GM18499 (cell line): ENCODE measurements around the gene TECTA.

Source experiments
- ATAC-seq: cut with Tn5 transposase; IDR thresholded peaks from one replicate; pipeline ENCODE4 v1.9.1; 2021; ENCODE audit warnings: moderate number of reproducible peaks; ENCODE audit not compliant: insufficient read depth, unreplicated experiment

Gene TECTA

DNA sequence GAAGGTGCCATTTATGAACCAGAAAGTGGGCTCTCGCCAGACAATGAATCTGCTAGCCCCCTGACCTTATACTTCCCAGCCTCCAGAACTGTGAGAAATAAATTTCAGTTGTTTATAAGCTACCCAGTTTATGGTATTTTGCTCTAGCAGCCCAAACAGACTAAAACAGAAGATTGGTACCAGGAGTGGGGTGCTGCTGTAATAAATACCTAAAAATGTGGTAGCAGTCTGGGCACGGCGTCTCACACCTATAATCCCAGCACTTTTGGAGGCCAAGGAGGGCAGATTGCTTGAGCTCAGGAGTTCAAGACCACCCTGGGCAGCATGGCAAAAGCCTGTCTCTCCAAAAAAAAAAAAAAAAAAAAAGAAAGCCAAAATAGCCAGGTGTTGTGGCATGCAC is 21.3 kb downstream of the TECTA start:
- no peak for ATAC-seq

GRCh38 chr11:121123496-121124069 is 22.5 kb downstream of the TECTA start:
- no peak for ATAC-seq

- ATAC-seq = no peak
Measured at GRCh38 chr11:121127809-121128208, 26.8 kb downstream of the TECTA start.

GRCh38 chr11:121129362-121130340 is 28.6 kb downstream of the TECTA start:
- no peak for ATAC-seq

DNA sequence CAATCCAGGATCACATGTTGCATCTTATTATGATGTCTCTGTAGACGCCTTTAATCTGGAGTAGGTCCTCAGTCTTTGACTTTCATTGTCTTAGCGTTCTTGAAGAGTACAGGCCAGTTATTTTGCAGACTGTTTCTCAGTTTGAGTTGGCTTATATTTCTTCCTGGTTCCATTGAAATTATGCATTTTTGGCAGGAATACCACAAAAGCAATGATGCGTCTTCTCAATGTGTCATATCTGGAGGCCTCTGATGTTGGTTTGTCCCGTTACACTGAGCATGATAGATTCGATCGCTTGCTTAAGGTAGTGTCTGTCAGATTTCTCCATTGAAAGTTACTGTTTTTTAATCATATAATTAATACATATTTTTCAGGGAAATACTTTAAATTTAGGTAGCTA is 30.6 kb downstream of the TECTA start:
- ATAC-seq = no peak

GRCh38 chr11:121132211-121132976 is 31.4 kb downstream of the TECTA start:
- no peak for ATAC-seq

GRCh38 chr11:121134741-121135312 is 33.8 kb downstream of the TECTA start:
- no peak for ATAC-seq

DNA sequence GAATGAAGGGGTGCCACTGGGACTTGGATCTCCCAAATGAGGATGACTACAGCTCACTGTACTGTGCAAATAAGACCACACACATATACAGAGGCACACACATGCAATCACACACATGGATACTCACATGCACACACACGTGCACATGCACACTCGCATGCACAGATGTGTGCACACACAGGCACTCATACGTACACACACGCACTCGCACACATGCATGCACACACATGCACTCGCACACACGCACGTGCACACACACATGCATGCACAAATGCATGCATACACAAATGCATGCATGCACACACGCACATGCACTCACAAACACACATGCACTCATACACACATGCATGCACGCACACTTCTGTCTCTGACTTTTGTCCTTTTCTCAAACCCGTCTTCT is 36.0 kb downstream of the TECTA start:
- ATAC-seq = no peak

- no peak for ATAC-seq
Measured at GRCh38 chr11:121138259-121138658, 37.2 kb downstream of the TECTA start.

DNA sequence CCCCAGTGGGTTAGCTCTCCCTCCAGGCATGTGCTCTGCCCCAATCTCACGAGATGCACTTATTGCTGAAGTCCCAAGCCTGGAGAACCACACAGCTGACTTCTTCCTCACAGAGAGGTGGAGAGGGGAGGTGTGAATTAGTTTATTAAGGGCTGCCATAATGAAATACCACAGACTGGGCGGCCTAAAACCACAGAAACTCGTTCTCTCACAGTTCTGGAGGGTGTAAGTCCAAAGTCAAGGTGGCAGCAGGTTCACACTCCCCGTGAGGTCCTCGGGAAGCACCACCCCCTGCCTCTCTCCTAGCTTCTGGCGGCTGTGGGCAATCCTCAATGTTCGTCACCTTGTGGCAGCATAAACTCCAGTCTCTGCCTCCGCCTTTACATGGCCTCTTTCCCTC is 39.3 kb downstream of the TECTA start:
- no peak for ATAC-seq

DNA sequence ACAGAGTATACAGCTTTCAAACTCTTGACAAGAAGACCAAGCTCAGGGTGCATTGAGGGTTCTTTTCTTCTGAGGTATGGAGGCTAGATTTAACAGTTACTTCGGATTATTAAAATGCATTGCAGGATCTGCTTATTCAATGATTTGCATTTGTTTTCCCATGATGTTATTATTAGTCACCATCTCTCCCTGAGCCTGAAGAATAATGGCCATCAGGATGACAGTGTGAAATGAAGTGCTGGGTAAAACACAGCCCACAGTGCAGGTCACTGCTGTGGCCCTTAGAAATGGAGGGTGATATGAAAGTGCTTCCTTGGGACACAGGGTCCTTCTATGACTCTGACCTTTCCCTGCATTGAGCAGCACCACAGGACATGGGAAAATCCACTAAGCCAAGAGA is 40.0 kb downstream of the TECTA start:
- no peak for ATAC-seq

DNA sequence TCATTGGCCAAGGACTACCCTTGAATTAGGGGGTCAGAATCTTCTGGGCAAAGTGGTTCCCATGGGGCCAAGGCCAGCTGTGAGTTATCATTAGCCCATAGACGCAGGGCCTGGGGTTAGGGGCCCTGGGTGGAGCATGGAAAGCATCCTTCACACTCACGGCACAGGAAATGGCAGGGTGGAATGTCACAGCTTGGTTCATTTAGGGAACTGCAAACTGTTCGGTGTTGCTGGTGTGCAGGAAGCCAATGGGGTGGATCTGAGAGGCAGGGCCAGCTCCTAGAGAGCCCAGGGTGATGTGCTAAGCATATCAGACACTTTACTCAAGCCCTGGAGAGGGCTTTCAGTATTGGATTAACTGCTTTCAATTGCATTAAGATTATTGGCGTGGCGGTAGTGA is 42.9 kb downstream of the TECTA start:
- no peak for ATAC-seq

DNA sequence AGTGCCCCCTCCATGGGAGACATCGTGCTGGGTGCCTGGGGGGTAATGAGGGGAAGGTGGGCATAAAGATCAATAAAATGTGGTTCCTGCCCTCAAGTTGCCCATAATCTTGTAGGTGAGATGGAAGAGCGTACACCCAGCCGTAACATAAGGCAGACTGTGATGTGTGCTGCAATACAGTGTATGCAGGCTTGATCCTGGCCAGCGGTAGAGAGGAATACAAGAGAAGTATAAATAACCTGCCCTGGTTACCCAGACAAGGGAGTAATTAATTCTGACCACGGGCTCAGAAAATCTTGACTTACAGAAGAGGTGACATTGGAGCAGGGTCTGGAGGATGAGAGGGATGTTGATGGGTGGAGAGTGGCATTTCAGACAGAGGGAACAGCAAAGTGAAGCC is 43.7 kb downstream of the TECTA start:
- ATAC-seq = no peak

GRCh38 chr11:121145826-121146225 is 44.8 kb downstream of the TECTA start:
- ATAC-seq = no peak

- no peak for ATAC-seq
Measured at GRCh38 chr11:121149116-121149515, 48.1 kb downstream of the TECTA start.

GRCh38 chr11:121151207-121151688 is 50.2 kb downstream of the TECTA start:
- no peak for ATAC-seq

GRCh38 chr11:121152764-121153163 is 51.7 kb downstream of the TECTA start:
- no peak for ATAC-seq

- ATAC-seq = no peak
Measured at GRCh38 chr11:121153472-121153871, 52.4 kb downstream of the TECTA start.

GRCh38 chr11:121154486-121155314 is 53.7 kb downstream of the TECTA start:
- no peak for ATAC-seq

DNA sequence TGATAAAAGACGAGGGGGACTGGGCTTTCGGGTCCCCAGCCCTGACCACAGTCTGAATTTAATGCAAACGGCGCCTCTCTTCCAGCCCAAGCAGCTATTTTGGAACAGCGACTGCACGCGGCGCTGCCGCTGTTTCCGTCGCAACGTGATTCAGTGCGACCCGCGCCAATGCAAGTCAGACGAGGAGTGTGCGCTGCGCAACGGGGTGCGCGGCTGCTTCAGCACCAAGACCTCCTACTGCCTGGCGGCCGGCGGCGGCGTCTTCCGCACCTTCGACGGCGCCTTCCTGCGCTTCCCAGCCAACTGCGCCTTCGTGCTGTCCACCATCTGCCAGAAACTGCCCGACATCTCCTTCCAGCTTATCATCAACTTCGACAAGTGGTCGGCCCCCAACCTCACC is 56.7 kb downstream of the TECTA start:
- ATAC-seq = no peak
